ENCODE results near the gene COQ10A. TPM values are rescaled to one million over a fixed set of nuclear protein-coding genes. Genes with fewer than 3 reads are reported as not detected.
"Not testable (repeated sequence)": the region's sequence is repeated elsewhere in the genome, so short reads cannot be mapped to it uniquely, and the experiment has no call there.

The COQ10A gene
- total and polyA plus RNA-seq, 5 donors from 2014 or later = 8.1 to 23.7 (median 11.2) TPM

- H3K27ac Mint-ChIP-seq = peak within 1 kb of the TSS; percentile 85 to 87 (median 86)
- peak within 1 kb of the TSS; percentile 91 to 96 (median 91) for H3K4me3 Mint-ChIP-seq
- no peaks in the 10 kb centered on the region for H3K9me3 Mint-ChIP-seq
- Histone ChIP-seq H3K27me3 (ENCODE audit: control insufficient read depth, insufficient read depth, low read length) (no peaks in the 10 kb centered on the region), H3K4me1 (ENCODE audit: control insufficient read depth, insufficient read depth, low read length, poor library complexity, severe bottlenecking) (peaks cover 27% of the 10 kb centered on the region), H3K4me3 (ENCODE audit: low read depth, low read length) (peak within 1 kb of the TSS; percentile 89), H3K27ac (ENCODE audit: insufficient read depth, low read length, poor library complexity, severe bottlenecking) (peak within 1 kb of the TSS; percentile 71), H3K9me3 (ENCODE audit: control insufficient read depth in 2 of 2, low read length in 2 of 2) (no peaks in the 10 kb centered on the region), H3K36me3 (ENCODE audit: control insufficient read depth, insufficient read depth, low read length) (peaks cover 22% of the 10 kb centered on the region)
- ATAC-seq (ENCODE audit: low read depth in 2 of 2) (peak; percentile 95), DNase-seq (peak; percentile 75 to 85 (median 84))
- H3K27me3 Mint-ChIP-seq = peaks cover 4% of the 10 kb centered on the region
- H3K4me1 Mint-ChIP-seq = peaks cover 0 to 36% (median 25%) of the 10 kb centered on the region in 4 donors
- peaks cover 19% of the 10 kb centered on the region for H3K36me3 Mint-ChIP-seq
Observed at GRCh38 chr12:56258068-56258819, 8.5 kb upstream of the COQ10A start, which contains the start of gene ANKRD52. Gene ANKRD52, minus strand, starts transcription at chr12:56258384. Its CDS starts 115 bp downstream, at chr12:56258269.

- Mint-ChIP-seq H3K9me3 (no peaks in the 10 kb centered on the region), H3K27ac (peak overlapping the region; percentile 85 to 87 (median 86)), H3K4me1 (peaks cover 0 to 36% (median 25%) of the 10 kb centered on the region in 4 donors), H3K27me3 (peaks cover 4% of the 10 kb centered on the region), H3K4me3 (peak overlapping the region; percentile 87 to 96 (median 91)), H3K36me3 (peaks cover 13% of the 10 kb centered on the region)
- DNase-seq (no peak), ATAC-seq (ENCODE audit: low read depth in 2 of 2) (no peak)
- Histone ChIP-seq H3K27me3 (ENCODE audit: control insufficient read depth, insufficient read depth, low read length) (no peaks in the 10 kb centered on the region), H3K9me3 (ENCODE audit: control insufficient read depth in 2 of 2, low read length in 2 of 2) (no peaks in the 10 kb centered on the region), H3K4me1 (ENCODE audit: control insufficient read depth, insufficient read depth, low read length, poor library complexity, severe bottlenecking) (peaks cover 27% of the 10 kb centered on the region), H3K4me3 (ENCODE audit: low read depth, low read length) (peak overlapping the region; percentile 89), H3K27ac (ENCODE audit: insufficient read depth, low read length, poor library complexity, severe bottlenecking) (peak overlapping the region; percentile 71), H3K36me3 (ENCODE audit: control insufficient read depth, insufficient read depth, low read length) (peaks cover 16% of the 10 kb centered on the region)
Observed at GRCh38 chr12:56258820-56259183, 7.9 kb upstream of the COQ10A start.

- Histone ChIP-seq H3K4me3 (ENCODE audit: low read depth, low read length) (no peak overlapping the region), H3K9me3 (ENCODE audit: control insufficient read depth in 2 of 2, low read length in 2 of 2) (no peaks in the 10 kb centered on the region), H3K4me1 (ENCODE audit: control insufficient read depth, insufficient read depth, low read length, poor library complexity, severe bottlenecking) (peaks cover 27% of the 10 kb centered on the region), H3K27me3 (ENCODE audit: control insufficient read depth, insufficient read depth, low read length) (no peaks in the 10 kb centered on the region), H3K27ac (ENCODE audit: insufficient read depth, low read length, poor library complexity, severe bottlenecking) (no peak overlapping the region), H3K36me3 (ENCODE audit: control insufficient read depth, insufficient read depth, low read length) (peaks cover 3% of the 10 kb centered on the region)
- Mint-ChIP-seq H3K36me3 (peaks cover 5% of the 10 kb centered on the region), H3K27ac (no peak overlapping the region), H3K4me3 (peak overlapping the region in 3 of 4 donors; percentile 63 to 74 (median 66)), H3K4me1 (peaks cover 0 to 28% (median 23%) of the 10 kb centered on the region in 4 donors), H3K27me3 (peaks cover 4% of the 10 kb centered on the region), H3K9me3 (no peaks in the 10 kb centered on the region)
- no peak for ATAC-seq (ENCODE audit: low read depth in 2 of 2)
- DNase-seq = no peak
Observed at GRCh38 chr12:56260380-56260779, 6.4 kb upstream of the COQ10A start.

- no peak overlapping the region for H3K27ac Mint-ChIP-seq
- H3K36me3 Mint-ChIP-seq = peaks cover 5% of the 10 kb centered on the region
- H3K9me3 ChIP-seq (ENCODE audit: control insufficient read depth in 2 of 2, low read length in 2 of 2) = no peaks in the 10 kb centered on the region
- H3K27me3 Mint-ChIP-seq = peaks cover 4% of the 10 kb centered on the region
- H3K4me1 Mint-ChIP-seq = peaks cover 0 to 28% (median 23%) of the 10 kb centered on the region in 4 donors
- H3K9me3 Mint-ChIP-seq = no peaks in the 10 kb centered on the region
- no peak for DNase-seq
- peak overlapping the region in 2 of 4 donors; percentile 27 to 66 for H3K4me3 Mint-ChIP-seq
- ATAC-seq (ENCODE audit: low read depth in 2 of 2) = no peak
- H3K4me3 ChIP-seq (ENCODE audit: low read depth, low read length) = no peak overlapping the region
- peaks cover 27% of the 10 kb centered on the region for H3K4me1 ChIP-seq (ENCODE audit: control insufficient read depth, insufficient read depth, low read length, poor library complexity, severe bottlenecking)
- H3K27me3 ChIP-seq (ENCODE audit: control insufficient read depth, insufficient read depth, low read length) = no peaks in the 10 kb centered on the region
- no peak overlapping the region for H3K27ac ChIP-seq (ENCODE audit: insufficient read depth, low read length, poor library complexity, severe bottlenecking)
- H3K36me3 ChIP-seq (ENCODE audit: control insufficient read depth, insufficient read depth, low read length) = no peaks in the 10 kb centered on the region
Observed at GRCh38 chr12:56260921-56261320, 5.8 kb upstream of the COQ10A start.

- H3K27ac Mint-ChIP-seq = no peak overlapping the region
- peak overlapping the region in 2 of 4 donors; percentile 34 for H3K4me3 Mint-ChIP-seq
- no peaks in the 10 kb centered on the region for H3K36me3 ChIP-seq (ENCODE audit: control insufficient read depth, insufficient read depth, low read length)
- no peak overlapping the region for H3K4me3 ChIP-seq (ENCODE audit: low read depth, low read length)
- peaks cover 24% of the 10 kb centered on the region for H3K4me1 ChIP-seq (ENCODE audit: control insufficient read depth, insufficient read depth, low read length, poor library complexity, severe bottlenecking)
- H3K27me3 ChIP-seq (ENCODE audit: control insufficient read depth, insufficient read depth, low read length) = no peaks in the 10 kb centered on the region
- DNase-seq (no peak), ATAC-seq (ENCODE audit: low read depth in 2 of 2) (no peak)
- H3K9me3 Mint-ChIP-seq = no peaks in the 10 kb centered on the region
- peaks cover 4 to 27% (median 23%) of the 10 kb centered on the region in 4 donors for H3K4me1 Mint-ChIP-seq
- H3K9me3 ChIP-seq (ENCODE audit: control insufficient read depth in 2 of 2, low read length in 2 of 2) = no peaks in the 10 kb centered on the region
- H3K27ac ChIP-seq (ENCODE audit: insufficient read depth, low read length, poor library complexity, severe bottlenecking) = no peak overlapping the region
- no peaks in the 10 kb centered on the region for H3K36me3 Mint-ChIP-seq
- H3K27me3 Mint-ChIP-seq = peaks cover 4% of the 10 kb centered on the region
Observed at GRCh38 chr12:56261503-56262232, 5.1 kb upstream of the COQ10A start.

GRCh38 chr12:56262955-56263354, 3.8 kb upstream of the COQ10A start:
- peaks cover 4 to 27% (median 19%) of the 10 kb centered on the region in 4 donors for H3K4me1 Mint-ChIP-seq
- peak in 1 of 3 donors; percentile 39 for DNase-seq
- H3K4me3 ChIP-seq (ENCODE audit: low read depth, low read length); H3K27ac ChIP-seq (ENCODE audit: insufficient read depth, low read length, poor library complexity, severe bottlenecking); H3K9me3 ChIP-seq (ENCODE audit: control insufficient read depth in 2 of 2, low read length in 2 of 2); H3K27me3 ChIP-seq (ENCODE audit: control insufficient read depth, insufficient read depth, low read length); H3K36me3 ChIP-seq (ENCODE audit: control insufficient read depth, insufficient read depth, low read length); H3K9me3 Mint-ChIP-seq; H3K4me3 Mint-ChIP-seq; H3K27me3 Mint-ChIP-seq; H3K27ac Mint-ChIP-seq; H3K36me3 Mint-ChIP-seq; ATAC-seq (ENCODE audit: low read depth in 2 of 2): not testable (repeated sequence)
- H3K4me1 ChIP-seq (ENCODE audit: control insufficient read depth, insufficient read depth, low read length, poor library complexity, severe bottlenecking) = peaks cover 23% of the 10 kb centered on the region

GRCh38 chr12:56266068-56266692, 562 bp upstream of the COQ10A start:
- peak overlapping the region; percentile 86 for H3K4me3 ChIP-seq (ENCODE audit: low read depth, low read length)
- peaks cover 10 to 25% (median 16%) of the 10 kb centered on the region in 4 donors for H3K4me1 Mint-ChIP-seq
- H3K27me3 ChIP-seq (ENCODE audit: control insufficient read depth, insufficient read depth, low read length); ATAC-seq (ENCODE audit: low read depth in 2 of 2); H3K27me3 Mint-ChIP-seq; H3K9me3 ChIP-seq (ENCODE audit: control insufficient read depth in 2 of 2, low read length in 2 of 2); H3K36me3 Mint-ChIP-seq; H3K9me3 Mint-ChIP-seq; DNase-seq: not testable (repeated sequence)
- peak overlapping the region; percentile 97 for H3K27ac Mint-ChIP-seq
- H3K4me1 ChIP-seq (ENCODE audit: control insufficient read depth, insufficient read depth, low read length, poor library complexity, severe bottlenecking) = peaks cover 14% of the 10 kb centered on the region
- H3K4me3 Mint-ChIP-seq = peak overlapping the region; percentile 89 to 98 (median 95)
- peaks cover 15% of the 10 kb centered on the region for H3K36me3 ChIP-seq (ENCODE audit: control insufficient read depth, insufficient read depth, low read length)
- H3K27ac ChIP-seq (ENCODE audit: insufficient read depth, low read length, poor library complexity, severe bottlenecking) = peak overlapping the region; percentile 96

Measured in CD4-positive, CD25-positive, alpha-beta regulatory T cell (primary cell).